Karpas-422 (cell line): ENCODE data around the gene MLLT3. TPM values are rescaled to one million over a fixed set of nuclear protein-coding genes. Genes with fewer than 3 reads are reported as not detected.

Source experiments
- DNase-seq: peaks from one replicate; pipeline ENCODE4 v3.0.0-alpha.2; 2015
- H2AFZ ChIP-seq: fragments of 200-600 bp; sonication (generic); 2 replicates; pipeline ENCODE4 v1.6.1; 2014; ENCODE audit warnings: antibody characterized with exemption, low read length, mixed read lengths
- H3K27ac ChIP-seq: fragments of 200-600 bp; sonication (generic); 2 replicates; pipeline ENCODE4 v1.5.1; 2014; ENCODE audit warnings: mild to moderate bottlenecking, low read length, moderate library complexity
- H3K27me3 ChIP-seq: fragments of 200-600 bp; sonication (generic); 2 replicates; pipeline ENCODE4 v1.6.1; 2014; ENCODE audit warnings: low read length, mixed read lengths
- H3K36me3 ChIP-seq: fragments of 200-600 bp; sonication (generic); 2 replicates; pipeline ENCODE4 v1.6.1; 2014; ENCODE audit warnings: low read length, mixed read lengths; ENCODE audit not compliant: insufficient read depth
- H3K4me1 ChIP-seq: fragments of 200-600 bp; sonication (generic); 2 replicates; pipeline ENCODE4 v1.6.1; 2014; ENCODE audit warnings: mild to moderate bottlenecking, low read length, mixed read lengths
- H3K4me2 ChIP-seq: fragments of 200-600 bp; sonication (generic); 2 replicates; pipeline ENCODE4 v1.6.1; 2014; ENCODE audit warnings: low read length, low read depth, mild to moderate bottlenecking; ENCODE audit not compliant: poor library complexity, severe bottlenecking
- H3K4me3 ChIP-seq: fragments of 200-600 bp; sonication (generic); 2 replicates; pipeline ENCODE4 v1.5.1; 2014; ENCODE audit warnings: mild to moderate bottlenecking, antibody characterized with exemption, low read length, mixed read lengths
- H3K79me2 ChIP-seq: fragments of 200-600 bp; sonication (generic); 2 replicates; pipeline ENCODE4 v1.6.1; 2014; ENCODE audit warnings: mild to moderate bottlenecking, low read length, mixed read lengths
- H3K9ac ChIP-seq: fragments of 200-600 bp; sonication (generic); 2 replicates; pipeline ENCODE4 v1.6.0; 2014; ENCODE audit warnings: low read length
- H3K9me2 ChIP-seq: fragments of 200-600 bp; sonication (generic), shearing (Covaris generic); replicated peaks from 2 replicates; pipeline ENCODE4 v1.6.0; 2014; ENCODE audit warnings: mild to moderate bottlenecking, low read length, moderate library complexity; ENCODE audit not compliant: insufficient read depth
- H3K9me3 ChIP-seq: fragments of 300-700, 200-600 bp; sonication (generic); 2 replicates; pipeline ENCODE4 v1.6.1; 2014; ENCODE audit warnings: low read length, mixed read lengths
- H4K20me1 ChIP-seq: fragments of 200-600 bp; sonication (generic); 2 replicates; pipeline ENCODE4 v1.6.1; 2014; ENCODE audit warnings: mild to moderate bottlenecking, antibody characterized with exemption, low read length, low read depth; ENCODE audit not compliant: insufficient read depth
- total RNA-seq: library from RNA; depleted of rRNA; stranded (reverse); fragments of >200 nt; shearing (Covaris generic); gene quantifications from 2 replicates; pipeline ENCODE4 v1.2.3, GENCODE V29; 2014; ENCODE audit warnings: low replicate concordance

The MLLT3 gene
- total RNA-seq, 1 experiment from 2014 or later: 5.8 TPM

GRCh38 chr9:20353524-20353923 is 268.8 kb downstream of the MLLT3 start:
- H3K4me1 ChIP-seq: no peaks in the 10 kb centered on the region
- DNase-seq: no peak
- H4K20me1 ChIP-seq: no peaks in the 10 kb centered on the region
- H3K4me3 ChIP-seq: no peak overlapping the region
- H3K36me3 ChIP-seq: no peaks in the 10 kb centered on the region
- no peak overlapping the region for H2AFZ ChIP-seq
- H3K4me2 ChIP-seq: no peak overlapping the region
- H3K9me2 ChIP-seq: no peaks in the 10 kb centered on the region
- no peak overlapping the region for H3K9ac ChIP-seq
- no peaks in the 10 kb centered on the region for H3K9me3 ChIP-seq
- H3K27ac ChIP-seq: no peak overlapping the region
- H3K79me2 ChIP-seq: no peaks in the 10 kb centered on the region
- no peaks in the 10 kb centered on the region for H3K27me3 ChIP-seq

- Histone ChIP-seq H3K9me2 (no peaks in the 10 kb centered on the region), H3K79me2 (no peaks in the 10 kb centered on the region), H3K4me3 (no peak overlapping the region), H3K36me3 (no peaks in the 10 kb centered on the region), H3K9me3 (no peaks in the 10 kb centered on the region), H4K20me1 (no peaks in the 10 kb centered on the region), H3K27me3 (no peaks in the 10 kb centered on the region), H3K4me1 (no peaks in the 10 kb centered on the region), H3K4me2 (no peak overlapping the region), H3K9ac (no peak overlapping the region), H3K27ac (no peak overlapping the region), H2AFZ (no peak overlapping the region)
- DNase-seq: no peak
These were observed 269.7 kb downstream of the MLLT3 start for GRCh38 chr9:20352591-20352990.

- Histone ChIP-seq H3K4me3 (no peak overlapping the region), H2AFZ (no peak overlapping the region), H3K9me2 (no peaks in the 10 kb centered on the region), H3K4me1 (no peaks in the 10 kb centered on the region), H3K79me2 (no peaks in the 10 kb centered on the region), H3K9me3 (no peaks in the 10 kb centered on the region), H3K27ac (no peak overlapping the region), H4K20me1 (no peaks in the 10 kb centered on the region), H3K9ac (no peak overlapping the region), H3K36me3 (no peaks in the 10 kb centered on the region), H3K4me2 (no peak overlapping the region), H3K27me3 (no peaks in the 10 kb centered on the region)
- no peak for DNase-seq
These were observed 270.6 kb downstream of the MLLT3 start for GRCh38 chr9:20351715-20352114.

GRCh38 chr9:20349568-20349967 is 272.7 kb downstream of the MLLT3 start:
- Histone ChIP-seq H3K27ac (no peak overlapping the region), H3K36me3 (no peaks in the 10 kb centered on the region), H3K27me3 (no peaks in the 10 kb centered on the region), H3K4me2 (no peak overlapping the region), H3K9ac (no peak overlapping the region), H3K4me1 (no peaks in the 10 kb centered on the region), H3K79me2 (no peaks in the 10 kb centered on the region), H3K9me3 (no peaks in the 10 kb centered on the region), H3K9me2 (no peaks in the 10 kb centered on the region), H3K4me3 (no peak overlapping the region), H4K20me1 (no peaks in the 10 kb centered on the region), H2AFZ (no peak overlapping the region)
- DNase-seq: no peak

- H2AFZ ChIP-seq: no peak overlapping the region
- H3K4me3 ChIP-seq: no peak overlapping the region
- no peaks in the 10 kb centered on the region for H3K9me3 ChIP-seq
- H3K79me2 ChIP-seq: no peaks in the 10 kb centered on the region
- H3K27me3 ChIP-seq: no peaks in the 10 kb centered on the region
- no peaks in the 10 kb centered on the region for H3K36me3 ChIP-seq
- H3K9ac ChIP-seq: no peak overlapping the region
- no peaks in the 10 kb centered on the region for H4K20me1 ChIP-seq
- H3K4me1 ChIP-seq: no peaks in the 10 kb centered on the region
- H3K27ac ChIP-seq: no peak overlapping the region
- H3K9me2 ChIP-seq: no peaks in the 10 kb centered on the region
- H3K4me2 ChIP-seq: no peak overlapping the region
- no peak for DNase-seq
These were observed 279.0 kb downstream of the MLLT3 start for GRCh38 chr9:20343325-20343724.

GRCh38 chr9:20340511-20340861 is 281.8 kb downstream of the MLLT3 start:
- Histone ChIP-seq H3K9me3 (no peaks in the 10 kb centered on the region), H3K36me3 (no peaks in the 10 kb centered on the region), H3K79me2 (no peaks in the 10 kb centered on the region), H3K27me3 (no peaks in the 10 kb centered on the region), H3K4me1 (no peaks in the 10 kb centered on the region), H3K9me2 (no peaks in the 10 kb centered on the region), H2AFZ (no peak overlapping the region), H3K9ac (no peak overlapping the region), H3K27ac (no peak overlapping the region), H4K20me1 (no peaks in the 10 kb centered on the region), H3K4me2 (no peak overlapping the region), H3K4me3 (no peak overlapping the region)
- no peak for DNase-seq

- no peaks in the 10 kb centered on the region for H3K79me2 ChIP-seq
- no peak overlapping the region for H3K27ac ChIP-seq
- DNase-seq: no peak
- no peak overlapping the region for H3K4me3 ChIP-seq
- no peaks in the 10 kb centered on the region for H3K36me3 ChIP-seq
- H2AFZ ChIP-seq: no peak overlapping the region
- H3K4me1 ChIP-seq: no peaks in the 10 kb centered on the region
- H3K9me2 ChIP-seq: no peaks in the 10 kb centered on the region
- H3K4me2 ChIP-seq: no peak overlapping the region
- H3K9ac ChIP-seq: no peak overlapping the region
- no peaks in the 10 kb centered on the region for H4K20me1 ChIP-seq
- H3K27me3 ChIP-seq: no peaks in the 10 kb centered on the region
- H3K9me3 ChIP-seq: no peaks in the 10 kb centered on the region
These were observed 286.5 kb downstream of the MLLT3 start for GRCh38 chr9:20335668-20336332.

GRCh38 chr9:20333991-20334390 is 288.3 kb downstream of the MLLT3 start:
- Histone ChIP-seq H3K9me2 (no peaks in the 10 kb centered on the region), H3K4me3 (no peak overlapping the region), H3K4me1 (no peaks in the 10 kb centered on the region), H3K4me2 (no peak overlapping the region), H3K27me3 (no peaks in the 10 kb centered on the region), H2AFZ (no peak overlapping the region), H3K9me3 (no peaks in the 10 kb centered on the region), H3K36me3 (no peaks in the 10 kb centered on the region), H3K27ac (no peak overlapping the region), H3K9ac (no peak overlapping the region), H3K79me2 (no peaks in the 10 kb centered on the region), H4K20me1 (no peaks in the 10 kb centered on the region)
- DNase-seq: no peak
